A549 (cell line): Measurements from ENCODE around the gene GOLGA6L1.
"Not testable (repeated sequence)": the region's sequence is repeated elsewhere in the genome, so short reads cannot be mapped to it uniquely, and the experiment has no call there.

Experiments
- CTCF ChIP-seq: fragments of >200 bp; sonication (Bioruptor Twin); formaldehyde crosslinking; IDR thresholded peaks from 3 replicates; pipeline ENCODE4 v1.5.1; 2016
- ELK1 ChIP-seq: fragments of 150-350 bp; IDR thresholded peaks from 2 replicates; pipeline ENCODE4 v1.6.1; 2014; ENCODE audit warnings: low read depth, mild to moderate bottlenecking, low read length
- MAX ChIP-seq: IDR thresholded peaks from 2 replicates; pipeline ENCODE4 v1.6.1; 2012
- MAZ ChIP-seq: fragments of 150-350 bp; IDR thresholded peaks from 2 replicates; pipeline ENCODE4 v1.6.1; 2014; ENCODE audit warnings: antibody characterized with exemption, low read depth, low read length, borderline replicate concordance

- TF ChIP-seq MAZ, CTCF, MAX, ELK1: not testable (repeated sequence)
Measured at GRCh38 chr15:23132787-23133186, 3.8 kb downstream of the GOLGA6L1 start.
